GM21825 (cell line): ENCODE measurements around the gene S100A3.
"Not testable (repeated sequence)": the region's sequence is repeated elsewhere in the genome, so short reads cannot be mapped to it uniquely, and the experiment has no call there.

Experiments used
- ATAC-seq: cut with Tn5 transposase; IDR thresholded peaks from one replicate; pipeline ENCODE4 v1.9.1; 2021; ENCODE audit warnings: mild to moderate bottlenecking, moderate library complexity; ENCODE audit not compliant: unreplicated experiment

Gene S100A3, protein sequence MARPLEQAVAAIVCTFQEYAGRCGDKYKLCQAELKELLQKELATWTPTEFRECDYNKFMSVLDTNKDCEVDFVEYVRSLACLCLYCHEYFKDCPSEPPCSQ

GRCh38 chr1:153548722-153549688, at the start of gene S100A3:
Gene S100A3, minus strand, starts transcription at chr1:153549258. Its CDS starts 773 bp downstream, at chr1:153548485.
- ATAC-seq: no peak

- peak; percentile 98 for ATAC-seq
These were observed 49.5 kb upstream of the S100A3 start for GRCh38 chr1:153598309-153599172.

GRCh38 chr1:153597206-153597605, 48.1 kb upstream of the S100A3 start:
- ATAC-seq: no peak

GRCh38 chr1:153592748-153593147, 43.7 kb upstream of the S100A3 start:
- no peak for ATAC-seq

GRCh38 chr1:153588482-153588881, 39.4 kb upstream of the S100A3 start:
- ATAC-seq: no peak

DNA sequence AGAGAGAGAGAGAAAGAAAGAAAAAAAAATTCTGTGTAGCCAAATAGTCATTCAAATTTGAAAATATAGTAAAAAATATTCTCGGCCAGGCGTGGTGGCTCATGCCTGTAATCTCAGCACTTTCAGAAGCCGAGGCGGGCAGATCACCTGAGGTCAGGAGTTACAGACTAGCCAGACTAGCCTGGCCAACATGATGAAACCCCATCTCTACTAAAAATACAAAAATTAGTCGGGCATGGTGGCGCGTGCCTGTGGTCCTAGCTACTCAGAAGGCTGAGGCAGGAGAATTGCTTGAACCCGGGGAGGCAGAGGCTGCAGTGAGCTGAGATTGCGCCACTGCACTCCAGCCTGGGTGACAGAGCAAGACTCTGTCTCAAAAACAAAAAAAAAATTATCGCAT, 39.0 kb upstream of the S100A3 start:
- not testable (repeated sequence) for ATAC-seq

DNA sequence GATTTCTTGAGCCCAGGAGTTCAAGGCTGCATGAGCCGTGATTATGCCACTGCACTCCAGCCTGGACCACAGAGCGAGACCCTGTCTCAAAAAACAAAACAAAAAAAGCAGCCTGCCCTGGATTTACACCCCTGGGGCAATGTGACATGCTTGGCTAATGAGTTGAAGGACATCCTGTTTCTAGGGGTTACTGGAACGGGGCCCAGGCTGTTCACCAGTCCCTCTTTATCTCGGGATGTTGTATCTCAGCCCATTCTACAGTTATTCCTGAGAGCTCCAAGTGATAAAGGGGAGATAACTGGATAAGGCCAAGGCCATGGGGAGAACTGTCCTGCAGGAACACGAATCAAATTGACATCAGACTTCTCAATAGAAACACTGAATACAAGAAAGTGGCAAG, 38.3 kb upstream of the S100A3 start:
- ATAC-seq: no peak

DNA sequence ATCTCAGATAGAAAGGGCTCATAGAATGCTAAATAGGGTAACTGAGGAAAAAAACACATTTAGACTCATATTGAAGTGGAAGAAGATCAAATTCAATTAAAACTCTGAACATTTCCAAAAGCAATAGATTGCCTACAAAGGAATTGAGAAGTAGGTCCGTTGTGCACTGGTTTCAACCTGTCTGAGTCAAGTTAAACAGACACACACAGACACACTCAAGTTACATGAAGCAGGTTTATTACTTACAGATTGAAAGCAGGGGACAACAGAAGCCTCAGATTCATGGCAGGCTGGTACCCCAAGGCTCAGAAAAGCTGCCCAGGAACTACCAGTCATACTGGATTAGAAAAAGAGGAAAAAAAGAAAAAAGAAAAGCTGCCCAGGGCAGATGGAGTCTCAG, 37.3 kb upstream of the S100A3 start:
- ATAC-seq: no peak

GRCh38 chr1:153585006-153585405, 35.9 kb upstream of the S100A3 start:
- no peak for ATAC-seq

DNA sequence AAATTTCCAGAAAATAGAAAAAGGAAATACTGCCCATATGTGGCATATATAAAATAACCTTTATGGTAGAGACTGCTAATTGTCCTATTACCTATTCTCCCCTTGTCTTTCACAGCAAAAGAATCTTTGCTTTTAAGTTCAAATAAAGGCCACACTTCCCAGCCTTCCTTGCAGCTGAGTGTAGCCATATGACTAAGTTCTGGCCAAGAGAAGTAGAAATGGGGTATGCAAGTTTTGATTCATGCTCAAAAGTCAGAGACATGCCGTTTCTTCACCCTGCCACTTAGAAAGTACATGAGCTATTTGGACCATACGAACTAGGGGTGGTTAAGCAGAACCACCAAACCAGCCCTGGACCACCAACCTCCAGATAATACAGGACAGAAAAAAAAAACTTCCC, 34.9 kb upstream of the S100A3 start:
- no peak for ATAC-seq

GRCh38 chr1:153583514-153583913, 34.5 kb upstream of the S100A3 start:
- not testable (repeated sequence) for ATAC-seq

- not testable (repeated sequence) for ATAC-seq
These were observed 33.8 kb upstream of the S100A3 start for GRCh38 chr1:153582836-153583235.

- no peak for ATAC-seq
These were observed 29.9 kb upstream of the S100A3 start for GRCh38 chr1:153578936-153579335.

- no peak for ATAC-seq
These were observed 29.4 kb upstream of the S100A3 start for GRCh38 chr1:153578490-153578889.

DNA sequence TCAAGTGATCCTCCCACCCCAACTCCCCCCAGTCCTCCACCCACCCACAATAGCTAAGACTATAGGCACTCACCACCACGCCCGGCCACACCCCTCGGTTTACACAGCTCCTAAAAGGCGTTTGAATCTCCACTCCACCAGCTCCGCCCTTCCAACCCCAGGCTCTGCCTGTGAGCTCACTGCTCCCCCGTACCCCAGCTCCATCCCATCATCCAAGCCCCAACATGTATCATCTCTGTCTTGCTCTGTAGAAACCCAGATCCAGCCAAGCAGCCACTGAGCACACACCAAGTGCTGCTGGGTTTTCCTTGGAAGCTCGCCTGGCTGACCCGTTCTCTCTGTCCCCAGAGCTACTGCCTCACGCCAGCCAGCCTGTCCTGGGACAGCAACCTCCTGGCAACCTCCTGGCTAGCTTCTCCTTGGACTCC, 28.6 kb upstream of the S100A3 start:
- no peak for ATAC-seq

DNA sequence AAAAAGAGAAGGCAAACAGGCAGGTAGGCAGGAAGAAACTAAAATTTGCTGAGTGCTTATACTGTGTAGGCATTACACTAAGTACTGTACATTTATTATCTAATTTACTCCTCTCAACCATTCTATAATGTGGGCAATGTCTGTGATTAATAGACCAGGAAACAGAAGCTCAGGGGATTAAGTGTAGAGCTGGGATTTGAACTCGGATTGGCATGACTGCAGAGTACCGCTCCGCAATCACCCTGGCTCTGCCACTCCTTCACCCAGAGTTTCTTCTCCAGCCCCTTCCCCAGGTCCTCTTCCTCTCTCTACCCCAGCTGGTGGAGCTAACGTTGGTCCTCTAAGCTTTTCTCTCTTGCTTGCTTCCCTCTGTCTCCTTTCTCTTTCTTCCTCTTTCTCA, 28.1 kb upstream of the S100A3 start:
- no peak for ATAC-seq

DNA sequence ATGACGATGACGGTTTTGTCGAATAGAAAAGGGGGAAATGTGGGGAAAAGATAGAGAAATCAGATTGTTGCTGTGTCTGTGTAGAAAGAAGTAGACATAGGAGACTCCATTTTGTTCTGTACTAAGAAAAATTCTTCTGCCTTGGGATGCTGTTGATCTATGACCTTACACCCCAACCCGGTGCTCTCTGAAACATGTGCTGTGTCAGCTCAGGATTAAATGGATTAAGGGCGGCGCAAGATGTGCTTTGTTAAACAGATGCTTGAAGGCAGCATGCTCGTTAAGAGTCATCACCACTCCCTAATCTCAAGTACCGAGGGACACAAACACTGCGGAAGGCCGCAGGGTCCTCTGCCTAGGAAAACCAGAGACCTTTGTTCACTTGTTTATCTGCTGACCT, 26.4 kb upstream of the S100A3 start:
- not testable (repeated sequence) for ATAC-seq

DNA sequence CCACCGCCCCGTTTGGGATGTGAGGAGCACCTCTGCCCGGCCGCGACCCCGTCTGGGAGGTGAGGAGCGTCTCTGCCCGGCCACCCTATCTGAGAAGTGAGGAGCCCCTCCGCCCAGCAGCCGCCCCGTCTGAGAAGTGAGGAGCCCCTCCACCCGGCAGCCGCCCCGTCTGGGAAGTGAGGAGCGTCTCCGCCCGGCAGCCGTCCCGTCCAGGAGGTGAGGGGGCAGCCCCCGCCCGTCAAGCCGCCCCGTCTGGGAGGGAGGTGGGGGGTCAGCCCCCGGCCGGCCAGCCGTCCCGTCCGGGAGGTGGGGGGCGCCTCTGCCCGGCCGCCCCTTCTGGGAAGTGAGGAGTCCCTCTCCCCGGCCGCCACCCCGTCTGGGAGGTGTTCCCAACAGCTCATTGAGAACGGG, 26.0 kb upstream of the S100A3 start:
- ATAC-seq: not testable (repeated sequence)

- ATAC-seq: no peak
These were observed 24.3 kb upstream of the S100A3 start for GRCh38 chr1:153573351-153573750.

DNA sequence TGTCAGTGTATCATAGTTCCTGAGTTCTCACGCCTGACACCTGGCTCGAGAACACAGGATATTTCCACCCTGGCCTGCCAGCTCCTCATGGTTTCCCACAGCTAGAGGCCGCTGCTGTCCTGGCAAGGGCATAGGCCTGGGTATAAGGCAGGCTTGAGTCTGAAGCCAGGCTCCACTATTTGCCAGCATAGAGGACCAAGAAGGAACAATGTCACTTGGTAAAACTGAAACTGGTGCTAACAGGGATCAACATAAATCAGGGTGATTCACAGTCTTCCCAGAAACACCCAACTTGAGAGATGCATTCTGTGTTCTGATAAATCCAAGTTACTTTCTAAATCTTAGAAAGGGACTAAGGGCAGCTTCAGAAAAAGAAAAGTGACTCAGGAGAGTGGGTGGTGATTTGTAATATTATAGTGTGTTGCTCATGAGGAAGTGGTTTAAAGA, 23.5 kb upstream of the S100A3 start:
- ATAC-seq: peak; percentile 64

- ATAC-seq: no peak
These were observed 22.6 kb upstream of the S100A3 start for GRCh38 chr1:153571706-153572105.
